ENCODE results near the gene MS4A4E. TPM values are rescaled to one million over a fixed set of nuclear protein-coding genes. Genes with fewer than 3 reads are reported as not detected.

The MS4A4E gene
- total and polyA plus RNA-seq, 2 of the 13 experiments (the other 11 are each of a cell fraction or from before 2014, with no cell fraction given) = not detected

GRCh38 chr11:60208951-60209350 is 34.0 kb downstream of the MS4A4E start:
- BruUV-seq (replicated peaks) = no TSS peak
- Histone ChIP-seq H4K20me1 (ENCODE audit: insufficient read depth, low read length) (no peaks in the 10 kb centered on the region), H3K27ac (ENCODE audit: extremely low read length, insufficient read depth, low read length) (no peak overlapping the region), H3K4me2 (ENCODE audit: low read depth, low read length) (no peak overlapping the region), H3K9ac (ENCODE audit: insufficient read depth, low read depth, low read length) (no peak overlapping the region), H2AFZ (ENCODE audit: low read length) (no peak overlapping the region), H3K4me1 (ENCODE audit: insufficient read depth, low read length) (no peaks in the 10 kb centered on the region), H3K4me3 (replicated peaks in 1 of 3; ENCODE audit: insufficient read depth in 1 of 3, low read depth in 2 of 3, low read length in 3 of 3) (no peak overlapping the region), H3K27me3 (ENCODE audit: control insufficient read depth in 1 of 2, insufficient read depth in 2 of 2, low read length in 2 of 2) (no peaks in the 10 kb centered on the region), H3K9me3 (ENCODE audit: low read length) (no peaks in the 10 kb centered on the region), H3K36me3 (replicated peaks in 1 of 2; ENCODE audit: control insufficient read depth in 1 of 2, insufficient read depth in 2 of 2, low read length in 2 of 2) (no peaks in the 10 kb centered on the region), H3K79me2 (ENCODE audit: insufficient read depth, low read length) (no peaks in the 10 kb centered on the region)
- FAIRE-seq (no peak), ATAC-seq (no peak), DNase-seq (ENCODE audit: low spot score) (no peak)
- 5% methylated on average over 1 of the region's 1 CpG for WGBS (ENCODE audit: low lambda C conversion rate)
- CTCF ChIA-PET (ENCODE audit: low intra/inter-chr PET ratio, low total read pairs) = no interaction called here
- in situ Hi-C loops (cut with HindIII; ENCODE audit: extremely low pct_ligation_motif_present, low pct_unique_long_range_greater_than_20kb) (no loop called here), intact Hi-C loops (cut with micrococcal nuclease; ENCODE audit: unreplicated experiment) (no loop called here)
- POLR2A ChIA-PET = no interaction called here
- TF ChIP-seq ZNF33B (CRISPR knock-in tag; IDR thresholded peaks at IDR 0.05) = no peak
- no peak for TF ChIP-seq ZNF839 (CRISPR knock-in tag; IDR thresholded peaks at IDR 0.05; ENCODE audit: borderline replicate concordance)
- no peak for TF ChIP-seq ZNF484 (CRISPR knock-in tag; IDR thresholded peaks at IDR 0.05; ENCODE audit: borderline replicate concordance, low read depth)
- TF ChIP-seq ZBTB37 (CRISPR knock-in tag; IDR thresholded peaks at IDR 0.05) = no peak
- TF ChIP-seq FOXP4 (CRISPR knock-in tag; IDR thresholded peaks at IDR 0.05) = no peak
- TF ChIP-seq STAT6 (CRISPR knock-in tag; IDR thresholded peaks at IDR 0.05; ENCODE audit: borderline replicate concordance) = no peak
- no peak for TF ChIP-seq TFDP2 (CRISPR knock-in tag; IDR thresholded peaks at IDR 0.05)
- no peak for TF ChIP-seq MTERF4 (CRISPR knock-in tag; IDR thresholded peaks at IDR 0.05)
- no peak for TF ChIP-seq ZNF766 (CRISPR knock-in tag; IDR thresholded peaks at IDR 0.05; ENCODE audit: borderline replicate concordance)
- TF ChIP-seq TBP (CRISPR knock-in tag; IDR thresholded peaks at IDR 0.05) = no peak
- no peak for TF ChIP-seq MIER2 (CRISPR knock-in tag; IDR thresholded peaks at IDR 0.05)
- no peak for TF ChIP-seq E2F5 (CRISPR knock-in tag; conservative IDR thresholded peaks at IDR 0.05)
- no peak for TF ChIP-seq TRIM22 (IDR thresholded peaks at IDR 0.05)

All from HepG2 (cell line).